Kidney capillary endothelial cell (primary cell): Measurements from ENCODE around the gene DDX47.
"Not testable (repeated sequence)": the region's sequence is repeated elsewhere in the genome, so short reads cannot be mapped to it uniquely, and the experiment has no call there.

Experiments
- DNase-seq: peaks from one replicate; pipeline ENCODE4 v3.0.0-alpha.2; 2018; ENCODE audit warnings: low spot score

The DDX47 gene

GRCh38 chr12:12821975-12822374 is 8.8 kb downstream of the DDX47 start:
- no peak for DNase-seq

GRCh38 chr12:12822886-12823285 is 9.7 kb downstream of the DDX47 start:
- no peak for DNase-seq

GRCh38 chr12:12823300-12823699 is 10.2 kb downstream of the DDX47 start:
- DNase-seq: no peak

- DNase-seq: no peak
These were observed 10.7 kb downstream of the DDX47 start for GRCh38 chr12:12823811-12824210.

GRCh38 chr12:12835378-12836146 is 22.4 kb downstream of the DDX47 start:
- DNase-seq: no peak

- DNase-seq: no peak
These were observed 23.4 kb downstream of the DDX47 start for GRCh38 chr12:12836571-12836970.

GRCh38 chr12:12837025-12837812 is 24.1 kb downstream of the DDX47 start:
- DNase-seq: peak; percentile 83

GRCh38 chr12:12837813-12838153 is 24.6 kb downstream of the DDX47 start:
- no peak for DNase-seq

- no peak for DNase-seq
These were observed 25.9 kb downstream of the DDX47 start for GRCh38 chr12:12839003-12839395.

GRCh38 chr12:12839439-12839838 is 26.3 kb downstream of the DDX47 start:
- DNase-seq: not testable (repeated sequence)

- peak; percentile 87 for DNase-seq
These were observed 26.9 kb downstream of the DDX47 start for GRCh38 chr12:12839873-12840579.

- no peak for DNase-seq
These were observed 27.4 kb downstream of the DDX47 start for GRCh38 chr12:12840580-12840899.

- DNase-seq: not testable (repeated sequence)
These were observed 28.3 kb downstream of the DDX47 start for GRCh38 chr12:12841428-12841827.

- DNase-seq: no peak
These were observed 32.7 kb downstream of the DDX47 start for GRCh38 chr12:12845794-12846243.

GRCh38 chr12:12846780-12847179 is 33.6 kb downstream of the DDX47 start:
- not testable (repeated sequence) for DNase-seq

GRCh38 chr12:12853435-12853834 is 40.3 kb downstream of the DDX47 start:
- DNase-seq: no peak

- DNase-seq: no peak
These were observed 46.5 kb downstream of the DDX47 start for GRCh38 chr12:12859690-12860089.

GRCh38 chr12:12864243-12864642 is 51.1 kb downstream of the DDX47 start:
- no peak for DNase-seq

GRCh38 chr12:12868477-12869235 is 55.5 kb downstream of the DDX47 start:
- DNase-seq: no peak

GRCh38 chr12:12870465-12870864 is 57.3 kb downstream of the DDX47 start:
- peak; percentile 38 for DNase-seq

- no peak for DNase-seq
These were observed 58.5 kb downstream of the DDX47 start for GRCh38 chr12:12871587-12872138.
